ENCODE measurements around the gene AVPR1B. TPM values are rescaled to one million over a fixed set of nuclear protein-coding genes. Genes with fewer than 3 reads are reported as not detected.

The AVPR1B gene
- total and polyA plus RNA-seq, 2 donors (not counting 3 experiments of a cell fraction or from before 2014, with no cell fraction given) = not detected

- DNase-seq (ENCODE audit: low read depth, low spot score) (peak; percentile 42), FAIRE-seq (peak; percentile 63)
- Histone ChIP-seq H3K36me3 (ENCODE audit: control insufficient read depth in 2 of 2, extremely low read depth in 1 of 2, insufficient read depth in 2 of 2, low read length in 2 of 2) (no peaks in the 10 kb centered on the region), H3K9me1 (replicated peaks; ENCODE audit: control insufficient read depth, extremely low read depth, insufficient read depth, low read length) (no peaks in the 10 kb centered on the region), H3K27me3 (ENCODE audit: control insufficient read depth in 2 of 2, insufficient read depth in 2 of 2, low read length in 2 of 2) (peaks cover 0 to 26% of the 10 kb centered on the region in 2 experiments), H3K4me2 (ENCODE audit: insufficient read depth, low read length) (no peak overlapping the region), H3K9ac (replicated peaks; ENCODE audit: extremely low read depth, insufficient read depth, low read length) (no peak overlapping the region), H3K27ac (ENCODE audit: insufficient read depth, low read depth, low read length) (no peak overlapping the region), H3K79me2 (ENCODE audit: control insufficient read depth, insufficient read depth, low read length) (no peaks in the 10 kb centered on the region), H3K9me3 (replicated peaks; ENCODE audit: control insufficient read depth, insufficient read depth, low read length) (no peaks in the 10 kb centered on the region), H3K4me3 (replicated peaks in 1 of 3; ENCODE audit: insufficient read depth in 1 of 3, low read depth in 1 of 3, low read length in 3 of 3) (no peak overlapping the region), H2AFZ (ENCODE audit: low read depth, low read length) (no peak overlapping the region), H3K4me1 (ENCODE audit: control insufficient read depth, extremely low read depth, insufficient read depth, low read length) (peaks cover 5% of the 10 kb centered on the region), H4K20me1 (replicated peaks; ENCODE audit: control insufficient read depth, extremely low read depth, insufficient read depth, low read length) (no peaks in the 10 kb centered on the region)
- dilution Hi-C loops (cut with MboI; ENCODE audit: extremely low pct_ligation_motif_present, low sequenced_read_pairs) (loop anchor here (25.0 kb wide), 1 partner anchor 115 kb away; no protein-coding TSS in a partner anchor), intact Hi-C loops (cut with micrococcal nuclease) (no loop called here)
- no TSS peak for BruUV-seq (replicated peaks)
- TF ChIP-seq EZH2 (IDR thresholded peaks at IDR 0.05; ENCODE audit: borderline replicate concordance, low read depth, low read length, severe bottlenecking) (no peak), FOS (IDR thresholded peaks at IDR 0.05; ENCODE audit: borderline replicate concordance, insufficient read depth, low read length) (no peak), JUN (IDR thresholded peaks at IDR 0.05; ENCODE audit: borderline replicate concordance, insufficient read depth, insufficient read length, low read depth) (no peak), MAX (IDR thresholded peaks at IDR 0.05; ENCODE audit: insufficient read depth, insufficient read length) (no peak), CTCF (IDR thresholded peaks at IDR 0.05; ENCODE audit: extremely low read depth in 1 of 2, insufficient read depth in 1 of 2, low read depth in 1 of 2, low read length in 2 of 2) (no peak), GATA2 (IDR thresholded peaks at IDR 0.05; ENCODE audit: insufficient read depth, insufficient read length, low read depth, low read length) (no peak), POLR2A (IDR thresholded peaks at IDR 0.05; ENCODE audit: low read depth, low read length) (no peak), POLR2AphosphoS5 (IDR thresholded peaks at IDR 0.05; ENCODE audit: insufficient read depth, low read depth, low read length) (no peak), MYC (IDR thresholded peaks at IDR 0.05; ENCODE audit: low read depth, low read length) (no peak)
- POLR2A ChIA-PET = no interaction called here
- CTCF ChIA-PET = interaction anchor here (1.0 to 2.3 kb wide), 8 partner anchors 12 to 184 kb away, joined by 3 to 12 read pairs (median 4); partner anchors contain the start of gene AVPR1B
These were observed 14.8 kb downstream of the AVPR1B start for GRCh38 chr1:206102292-206102936.

Measured in endothelial cell of umbilical vein (primary cell).